Coronary artery (tissue), 2 donors: ENCODE results near the gene NRF1.

Source experiments
- DNase-seq: peaks from one replicate; pipeline ENCODE4 v3.0.0-alpha.2; 2017; ENCODE audit warnings: low spot score
- H3K27ac ChIP-seq, 2 donors: fragments of 200-600 bp; sonication (generic); one replicate each; pipeline ENCODE4 v1.5.1; 2016 to 2019
- H3K4me3 ChIP-seq: fragments of 200-600 bp; sonication (generic); 2 replicates; pipeline ENCODE4 v1.5.1; 2016; ENCODE audit warnings: mild to moderate bottlenecking, moderate library complexity
- TF ChIP-seq, protein P1 (sequence below): fragments of 200-600 bp; sonication (generic); IDR thresholded peaks from one replicate; pipeline ENCODE4 v1.5.1; 2019; ENCODE audit warnings: antibody characterized with exemption

Gene NRF1

GRCh38 chr7:129801882-129802281 is 190.4 kb downstream of the NRF1 start:
- TF ChIP-seq, protein P1, sequence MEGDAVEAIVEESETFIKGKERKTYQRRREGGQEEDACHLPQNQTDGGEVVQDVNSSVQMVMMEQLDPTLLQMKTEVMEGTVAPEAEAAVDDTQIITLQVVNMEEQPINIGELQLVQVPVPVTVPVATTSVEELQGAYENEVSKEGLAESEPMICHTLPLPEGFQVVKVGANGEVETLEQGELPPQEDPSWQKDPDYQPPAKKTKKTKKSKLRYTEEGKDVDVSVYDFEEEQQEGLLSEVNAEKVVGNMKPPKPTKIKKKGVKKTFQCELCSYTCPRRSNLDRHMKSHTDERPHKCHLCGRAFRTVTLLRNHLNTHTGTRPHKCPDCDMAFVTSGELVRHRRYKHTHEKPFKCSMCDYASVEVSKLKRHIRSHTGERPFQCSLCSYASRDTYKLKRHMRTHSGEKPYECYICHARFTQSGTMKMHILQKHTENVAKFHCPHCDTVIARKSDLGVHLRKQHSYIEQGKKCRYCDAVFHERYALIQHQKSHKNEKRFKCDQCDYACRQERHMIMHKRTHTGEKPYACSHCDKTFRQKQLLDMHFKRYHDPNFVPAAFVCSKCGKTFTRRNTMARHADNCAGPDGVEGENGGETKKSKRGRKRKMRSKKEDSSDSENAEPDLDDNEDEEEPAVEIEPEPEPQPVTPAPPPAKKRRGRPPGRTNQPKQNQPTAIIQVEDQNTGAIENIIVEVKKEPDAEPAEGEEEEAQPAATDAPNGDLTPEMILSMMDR, result no peak
- no peak overlapping the region for H3K4me3 ChIP-seq
- no peak overlapping the region for H3K27ac ChIP-seq
- DNase-seq, result no peak

GRCh38 chr7:129803546-129804081 is 192.1 kb downstream of the NRF1 start:
- TF ChIP-seq, protein P1, result no peak
- DNase-seq, result no peak
- Histone ChIP-seq H3K27ac (no peak overlapping the region), H3K4me3 (no peak overlapping the region)

- H3K27ac ChIP-seq, result no peak overlapping the region
- DNase-seq, result no peak
- TF ChIP-seq, protein P1, result no peak
- H3K4me3 ChIP-seq, result no peak overlapping the region
These were observed 192.8 kb downstream of the NRF1 start for GRCh38 chr7:129804111-129804889.

DNA sequence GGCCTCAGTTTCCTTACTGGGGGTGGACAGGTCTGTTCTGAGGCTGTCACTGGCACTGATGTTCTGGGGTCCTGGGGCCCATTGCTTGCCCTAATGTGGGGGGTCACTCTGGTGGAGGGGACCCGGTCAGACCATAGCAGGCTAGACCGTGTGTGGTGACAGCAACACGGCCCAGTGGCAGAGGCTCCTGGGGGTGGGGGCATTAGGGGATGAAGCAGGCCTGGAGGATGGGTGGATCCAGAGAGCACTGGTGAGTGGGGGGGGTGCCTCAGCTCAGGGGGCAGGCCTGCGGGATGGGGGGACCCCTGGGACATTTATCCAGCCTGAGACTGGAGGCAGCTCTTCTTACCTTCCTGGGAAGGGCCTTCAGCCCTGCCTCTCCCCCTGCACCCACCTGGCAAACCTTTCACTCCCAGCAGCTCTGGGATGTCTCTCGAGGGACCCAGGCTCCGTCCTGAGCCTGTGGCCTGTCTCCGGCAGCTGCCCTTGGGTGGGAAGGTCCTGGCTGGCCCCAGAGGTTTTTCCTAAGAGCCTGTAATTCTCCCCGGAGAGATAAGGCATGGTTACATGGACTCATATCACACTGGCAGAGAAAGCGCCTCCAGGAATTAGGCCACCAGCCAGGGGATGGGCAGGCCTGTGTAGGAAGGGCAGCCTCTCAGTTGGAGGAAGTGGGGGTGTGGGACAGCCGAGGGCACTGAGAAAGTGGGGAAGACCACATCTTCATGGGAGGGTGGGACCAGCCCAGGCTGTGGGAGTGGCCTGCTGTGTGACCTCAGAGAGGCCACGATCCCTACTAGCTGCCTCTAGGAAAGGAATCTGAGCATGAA is 193.6 kb downstream of the NRF1 start:
- no peak for DNase-seq

More for the DNA sequence above, 193.6 kb downstream of the NRF1 start:
- no peak overlapping the region for H3K4me3 ChIP-seq
- TF ChIP-seq, protein P1, result no peak
- no peak overlapping the region for H3K27ac ChIP-seq
